Lower leg skin (tissue), 3 donors: ENCODE measurements around the gene PLEKHG1.

Experiments
- POLR2A ChIP-seq, 2 donors: fragments of 450-650 bp; IDR thresholded peaks; one replicate each; pipeline ENCODE4 v1.6.1; 2016 to 2017; ENCODE audit warnings: antibody characterized with exemption in 2 of 2, mild to moderate bottlenecking in 1 of 2, moderate library complexity in 1 of 2
- TF ChIP-seq, protein P1 (sequence below), 3 donors: fragments of 450-650 bp; IDR thresholded peaks; one replicate each; pipeline ENCODE4 v1.5.1; 2016; ENCODE audit warnings: antibody characterized with exemption in 3 of 3, mild to moderate bottlenecking in 3 of 3, moderate library complexity in 2 of 3

DNA sequence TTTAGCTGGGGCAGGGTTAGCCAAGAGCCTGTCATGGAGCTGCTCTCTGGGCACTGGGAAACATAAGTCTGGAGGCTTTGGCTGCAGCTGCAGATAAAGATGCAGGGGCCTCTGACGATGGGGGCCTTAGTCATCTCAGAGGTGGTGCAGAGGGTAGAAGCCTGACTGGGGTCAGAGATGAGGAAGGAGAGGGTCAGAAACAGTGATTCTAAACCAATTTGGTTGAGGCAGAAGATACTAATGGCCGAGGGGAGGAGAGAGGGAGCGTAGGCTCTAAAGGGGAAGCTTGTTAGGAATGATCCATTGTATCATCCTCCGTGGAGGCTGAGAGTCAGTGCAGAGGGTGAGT lies 33.8 kb downstream of the PLEKHG1 start:
- TF ChIP-seq, protein P1, sequence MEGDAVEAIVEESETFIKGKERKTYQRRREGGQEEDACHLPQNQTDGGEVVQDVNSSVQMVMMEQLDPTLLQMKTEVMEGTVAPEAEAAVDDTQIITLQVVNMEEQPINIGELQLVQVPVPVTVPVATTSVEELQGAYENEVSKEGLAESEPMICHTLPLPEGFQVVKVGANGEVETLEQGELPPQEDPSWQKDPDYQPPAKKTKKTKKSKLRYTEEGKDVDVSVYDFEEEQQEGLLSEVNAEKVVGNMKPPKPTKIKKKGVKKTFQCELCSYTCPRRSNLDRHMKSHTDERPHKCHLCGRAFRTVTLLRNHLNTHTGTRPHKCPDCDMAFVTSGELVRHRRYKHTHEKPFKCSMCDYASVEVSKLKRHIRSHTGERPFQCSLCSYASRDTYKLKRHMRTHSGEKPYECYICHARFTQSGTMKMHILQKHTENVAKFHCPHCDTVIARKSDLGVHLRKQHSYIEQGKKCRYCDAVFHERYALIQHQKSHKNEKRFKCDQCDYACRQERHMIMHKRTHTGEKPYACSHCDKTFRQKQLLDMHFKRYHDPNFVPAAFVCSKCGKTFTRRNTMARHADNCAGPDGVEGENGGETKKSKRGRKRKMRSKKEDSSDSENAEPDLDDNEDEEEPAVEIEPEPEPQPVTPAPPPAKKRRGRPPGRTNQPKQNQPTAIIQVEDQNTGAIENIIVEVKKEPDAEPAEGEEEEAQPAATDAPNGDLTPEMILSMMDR (IDR thresholded peaks at IDR 0.05), result no peak
- TF ChIP-seq POLR2A (IDR thresholded peaks at IDR 0.05), result no peak
